HL-60/S4 treated with retinoic acid at 250 ng/mL for 4 days and 3 days (cell line): ENCODE measurements around the gene COLGALT1.
"Not testable (repeated sequence)": the region's sequence is repeated elsewhere in the genome, so short reads cannot be mapped to it uniquely, and the experiment has no call there.

ENCODE experiments used
- in situ Hi-C: fragments of 300-500 bp; cut with MboI; formaldehyde crosslinking; loops from 2 replicates; pipeline ENCODE4 v1.7.0; 2022; ENCODE audit warnings: low sequenced_read_pairs

The COLGALT1 gene

DNA sequence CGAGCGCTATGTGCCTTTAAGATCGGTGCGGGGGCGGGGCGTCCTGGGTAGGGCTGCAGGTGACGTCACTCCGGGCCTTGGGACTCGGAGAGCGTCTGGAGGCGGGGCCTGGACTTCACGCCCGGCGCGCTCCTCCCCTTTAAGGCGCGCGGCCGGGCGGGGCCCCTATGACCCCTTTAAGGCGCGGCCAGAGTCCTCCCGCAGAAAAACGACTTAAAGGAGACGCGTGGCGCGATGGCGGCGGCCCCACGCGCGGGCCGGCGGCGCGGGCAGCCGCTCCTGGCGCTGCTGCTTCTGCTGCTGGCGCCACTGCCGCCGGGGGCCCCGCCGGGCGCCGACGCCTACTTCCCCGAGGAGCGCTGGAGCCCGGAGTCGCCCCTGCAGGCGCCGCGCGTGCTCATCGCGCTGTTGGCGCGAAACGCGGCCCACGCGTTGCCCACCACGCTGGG lies at the start of gene COLGALT1:
COLGALT1 (plus strand) TSS at position 170 of the 449 bp plus-strand sequence; CDS start at position 235, 65 bp downstream.
- in situ Hi-C loops: no loop called here

DNA sequence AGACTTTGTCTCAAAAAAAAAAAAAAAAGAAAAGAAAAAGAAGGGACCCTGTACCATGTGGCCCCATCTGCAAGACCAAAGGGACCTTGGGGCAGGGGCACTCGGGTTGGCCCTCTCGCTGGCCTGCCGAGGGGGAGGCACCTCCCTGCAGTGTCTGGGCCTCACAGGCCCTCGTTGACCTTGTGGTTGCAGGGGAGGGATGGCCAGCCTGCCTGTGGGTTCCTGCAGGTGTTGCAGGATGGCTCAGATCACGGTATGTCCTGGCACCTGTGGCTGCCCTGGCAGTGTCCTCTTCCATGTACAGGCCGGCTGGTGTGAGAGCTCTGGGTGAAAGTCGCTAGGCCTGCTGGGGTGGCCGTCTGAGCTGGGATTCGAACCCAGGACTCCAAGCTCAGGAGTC lies 48.7 kb upstream of the COLGALT1 start:
- in situ Hi-C loops: no loop called here

DNA sequence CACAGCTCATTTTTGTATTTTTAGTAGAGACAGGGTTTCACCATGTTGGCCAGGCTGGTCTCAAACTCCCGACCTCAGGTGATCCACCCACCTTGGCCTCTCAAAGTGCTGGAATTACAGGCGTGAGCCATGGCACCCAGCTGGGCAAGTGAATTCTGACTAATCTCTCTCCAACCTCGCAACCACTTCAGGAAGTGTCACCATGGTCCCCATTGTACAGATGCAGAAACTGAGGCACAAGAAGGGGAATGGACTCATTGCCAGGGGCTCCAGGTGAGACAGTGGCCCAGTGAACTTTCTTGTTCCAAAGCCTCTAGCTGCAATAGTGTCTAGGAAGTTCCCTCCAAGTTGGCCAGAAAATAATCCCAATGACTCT lies 46.9 kb upstream of the COLGALT1 start:
- in situ Hi-C loops: not testable (repeated sequence)

DNA sequence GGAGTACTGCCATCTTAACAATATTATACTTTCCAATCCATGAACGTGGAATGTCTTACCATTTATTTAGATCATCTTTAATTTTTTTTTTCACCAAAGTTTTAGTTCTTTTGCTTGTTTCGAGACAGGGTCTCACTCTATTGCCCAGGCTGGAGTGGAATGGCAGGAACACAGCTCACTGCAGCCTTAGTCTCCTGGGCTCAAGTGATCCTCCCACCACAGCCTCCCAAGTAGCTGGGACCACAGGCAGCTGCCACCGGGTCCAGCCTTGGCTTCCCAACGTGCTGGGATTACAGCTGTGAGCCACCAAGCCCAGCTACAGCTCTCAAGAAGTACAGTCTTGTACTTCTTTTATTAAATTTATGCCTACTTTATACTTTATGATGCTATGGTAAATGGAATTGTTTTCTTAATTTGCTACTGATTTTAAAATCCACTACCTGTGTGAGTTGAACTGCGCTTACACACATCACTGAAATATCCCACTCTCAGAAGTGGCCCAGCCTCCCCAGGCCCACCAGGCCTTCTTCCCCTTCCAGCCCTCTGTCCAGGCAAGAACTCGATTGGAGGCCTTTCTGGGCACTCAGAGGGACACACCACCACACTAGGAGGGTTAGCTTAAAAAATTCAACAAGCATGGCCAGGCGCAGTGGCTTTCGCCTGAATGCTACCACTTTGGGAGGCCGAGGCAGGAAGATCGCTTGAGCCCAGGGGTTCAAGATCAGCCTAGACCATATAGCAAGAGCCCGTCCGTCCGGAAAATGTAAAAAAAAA lies 45.0 kb upstream of the COLGALT1 start:
- in situ Hi-C loops: no loop called here

DNA sequence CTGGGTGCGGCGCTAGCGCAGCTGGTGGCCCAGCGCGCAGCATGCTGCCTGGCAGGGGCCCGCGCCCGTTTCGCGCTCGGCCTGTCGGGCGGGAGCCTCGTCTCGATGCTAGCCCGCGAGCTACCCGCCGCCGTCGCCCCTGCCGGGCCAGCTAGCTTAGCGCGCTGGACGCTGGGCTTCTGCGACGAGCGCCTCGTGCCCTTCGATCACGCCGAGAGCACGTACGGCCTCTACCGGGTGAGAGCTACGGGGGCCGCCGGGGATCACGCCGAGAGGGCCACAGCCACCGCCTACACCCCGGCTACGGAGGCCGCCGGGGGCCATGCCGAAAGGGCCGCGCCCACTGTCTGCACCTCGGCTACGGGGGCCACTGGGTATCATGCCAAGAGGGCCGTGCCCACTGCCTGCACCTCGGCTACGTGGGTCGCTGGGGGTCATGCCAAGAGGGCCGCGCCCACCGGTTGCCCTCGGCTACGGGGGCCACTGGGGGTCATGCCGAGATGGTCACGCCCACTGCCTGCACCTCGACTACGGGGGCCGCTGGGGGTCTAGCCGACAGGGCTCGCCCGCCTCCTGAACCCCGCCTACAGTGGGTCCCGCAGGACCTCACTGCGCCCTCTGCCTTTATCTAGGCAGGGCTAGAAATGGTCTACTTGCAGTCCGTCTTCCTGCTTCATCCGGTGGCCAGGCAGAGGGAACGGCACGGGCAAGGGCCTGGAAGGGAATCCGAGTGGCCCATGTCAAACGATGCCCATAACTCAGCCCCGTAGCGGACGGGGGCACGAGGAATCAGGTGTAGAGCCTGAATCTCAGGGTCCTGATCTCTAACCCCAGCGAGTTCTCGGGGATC lies 43.5 kb upstream of the COLGALT1 start:
- in situ Hi-C loops: no loop called here

DNA sequence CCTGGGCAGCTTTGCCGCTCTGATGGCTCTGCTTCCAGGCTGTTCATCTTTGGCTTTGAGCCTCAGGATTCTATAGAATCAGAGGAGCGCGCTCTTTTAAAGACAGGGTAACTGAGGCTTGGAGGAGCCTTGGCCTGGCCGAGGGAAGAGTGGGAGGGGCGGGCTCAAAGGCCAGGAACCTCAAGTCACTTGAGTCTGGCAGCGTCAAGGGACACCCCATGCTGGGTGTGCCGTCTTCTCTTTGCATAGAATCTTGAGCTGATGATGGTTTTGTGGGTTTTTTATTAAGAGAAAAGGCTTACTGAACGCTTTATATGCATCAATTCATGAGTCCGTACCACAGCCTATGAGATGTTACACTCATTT lies 42.9 kb upstream of the COLGALT1 start:
- in situ Hi-C loops: no loop called here

DNA sequence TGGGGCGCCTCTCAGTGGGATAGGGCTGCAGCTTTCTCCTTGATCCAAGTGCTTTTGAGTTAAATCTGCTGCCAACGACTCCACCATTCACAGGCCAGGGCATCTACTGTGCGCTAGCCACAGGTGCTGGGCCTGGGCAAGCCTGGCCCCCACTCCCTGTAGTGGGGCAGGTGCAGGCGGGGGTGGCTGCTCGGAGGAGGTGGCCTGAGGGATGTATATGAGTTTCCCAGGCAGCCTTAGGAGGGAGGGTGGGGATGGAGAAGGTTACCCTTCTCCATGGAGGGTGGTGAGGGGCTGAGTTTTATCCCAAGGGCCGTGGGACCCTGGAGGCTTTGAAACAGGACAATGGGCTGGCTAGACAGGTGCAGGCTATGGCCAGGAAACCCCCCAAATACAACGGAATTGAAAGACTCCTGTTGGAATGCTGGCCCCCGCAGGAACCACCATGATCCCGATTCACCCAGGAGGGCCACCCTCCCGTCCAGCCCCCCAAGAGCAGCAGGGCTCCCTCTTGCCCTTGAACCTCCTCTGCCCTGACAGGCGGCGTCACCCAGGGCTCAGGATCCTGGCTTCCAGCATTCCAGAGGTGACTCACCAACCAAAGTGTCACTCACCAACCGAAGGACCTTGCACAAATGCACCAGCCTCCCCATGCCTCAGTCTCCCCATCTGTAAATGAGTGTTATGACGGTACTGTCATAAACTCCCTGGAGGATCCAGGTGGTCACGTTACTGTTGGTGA lies 39.9 kb upstream of the COLGALT1 start:
- in situ Hi-C loops: no loop called here

DNA sequence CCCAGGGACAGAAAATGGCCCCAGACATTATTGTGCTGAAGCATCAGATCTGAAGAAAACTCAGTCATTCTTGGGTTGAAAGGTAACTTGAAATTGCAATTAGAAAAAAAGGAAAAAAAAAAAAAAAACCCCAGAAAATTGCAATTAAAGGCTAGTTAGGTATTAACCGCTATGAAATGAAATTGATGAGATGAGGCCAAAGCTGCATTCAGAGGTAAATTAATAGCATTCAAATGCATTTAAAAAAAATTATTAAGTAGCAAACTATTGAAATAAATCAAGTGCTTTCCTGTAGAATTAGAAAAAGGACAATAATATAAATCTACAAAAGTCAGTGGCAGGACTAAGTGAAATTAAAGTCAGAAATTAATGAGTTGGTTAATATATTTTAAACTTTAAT lies 37.6 kb upstream of the COLGALT1 start:
- in situ Hi-C loops: no loop called here

DNA sequence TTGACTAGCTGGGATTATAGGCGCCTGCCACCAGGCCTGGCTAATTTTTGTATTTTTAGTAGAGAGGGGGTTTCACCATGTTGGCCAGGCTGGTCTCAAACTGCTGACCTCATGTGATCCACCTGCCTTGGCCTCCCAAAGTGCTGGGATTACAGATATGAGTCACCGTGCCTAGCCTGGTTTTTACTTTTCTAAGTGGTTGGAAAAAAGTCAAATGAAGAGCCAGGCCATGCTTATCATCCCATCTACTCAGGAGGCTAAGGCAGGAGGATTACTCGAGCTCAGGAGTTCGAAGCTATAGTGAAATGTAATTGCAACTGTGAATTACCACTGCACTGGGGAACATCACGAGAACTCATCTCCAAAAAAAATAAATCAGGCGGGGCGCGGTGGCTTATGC lies 36.8 kb upstream of the COLGALT1 start:
- in situ Hi-C loops: not testable (repeated sequence)

DNA sequence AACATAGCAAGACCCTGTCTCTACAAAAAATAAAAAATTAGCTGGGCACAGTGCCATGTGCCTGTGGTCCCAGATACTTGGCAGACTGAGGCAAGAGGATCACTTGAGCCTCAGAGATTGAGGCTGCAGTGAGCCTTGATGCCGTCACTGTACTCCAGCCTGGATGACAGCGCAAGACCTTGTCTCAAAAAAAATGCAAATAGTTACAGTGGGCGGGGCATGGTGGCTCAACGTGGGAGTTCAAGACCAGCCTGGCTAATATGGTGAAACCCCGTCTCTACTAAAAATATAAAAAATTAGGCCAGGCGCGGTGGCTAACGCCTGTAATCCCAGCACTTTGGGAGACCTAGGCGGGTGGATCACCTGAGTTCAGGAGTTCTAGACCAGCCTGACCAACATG lies 35.5 kb upstream of the COLGALT1 start:
- in situ Hi-C loops: no loop called here

DNA sequence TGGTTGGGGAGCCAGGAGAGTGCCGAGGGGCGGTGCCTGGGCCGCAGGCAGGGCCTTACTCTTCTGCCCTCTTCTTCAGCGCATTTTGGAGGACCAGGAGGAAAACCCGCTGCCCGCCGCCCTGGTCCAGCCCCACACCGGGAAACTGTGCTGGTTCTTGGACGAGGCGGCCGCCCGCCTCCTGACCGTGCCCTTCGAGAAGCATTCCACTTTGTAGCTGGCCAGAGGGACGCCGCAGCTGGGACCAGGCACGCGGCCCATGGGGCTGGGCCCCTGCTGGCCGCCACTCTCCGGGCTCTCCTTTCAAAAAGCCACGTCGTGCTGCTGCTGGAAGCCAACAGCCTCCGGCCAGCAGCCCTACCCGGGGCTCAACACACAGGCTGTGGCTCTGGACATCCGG lies 34.6 kb upstream of the COLGALT1 start:
- in situ Hi-C loops: no loop called here

DNA sequence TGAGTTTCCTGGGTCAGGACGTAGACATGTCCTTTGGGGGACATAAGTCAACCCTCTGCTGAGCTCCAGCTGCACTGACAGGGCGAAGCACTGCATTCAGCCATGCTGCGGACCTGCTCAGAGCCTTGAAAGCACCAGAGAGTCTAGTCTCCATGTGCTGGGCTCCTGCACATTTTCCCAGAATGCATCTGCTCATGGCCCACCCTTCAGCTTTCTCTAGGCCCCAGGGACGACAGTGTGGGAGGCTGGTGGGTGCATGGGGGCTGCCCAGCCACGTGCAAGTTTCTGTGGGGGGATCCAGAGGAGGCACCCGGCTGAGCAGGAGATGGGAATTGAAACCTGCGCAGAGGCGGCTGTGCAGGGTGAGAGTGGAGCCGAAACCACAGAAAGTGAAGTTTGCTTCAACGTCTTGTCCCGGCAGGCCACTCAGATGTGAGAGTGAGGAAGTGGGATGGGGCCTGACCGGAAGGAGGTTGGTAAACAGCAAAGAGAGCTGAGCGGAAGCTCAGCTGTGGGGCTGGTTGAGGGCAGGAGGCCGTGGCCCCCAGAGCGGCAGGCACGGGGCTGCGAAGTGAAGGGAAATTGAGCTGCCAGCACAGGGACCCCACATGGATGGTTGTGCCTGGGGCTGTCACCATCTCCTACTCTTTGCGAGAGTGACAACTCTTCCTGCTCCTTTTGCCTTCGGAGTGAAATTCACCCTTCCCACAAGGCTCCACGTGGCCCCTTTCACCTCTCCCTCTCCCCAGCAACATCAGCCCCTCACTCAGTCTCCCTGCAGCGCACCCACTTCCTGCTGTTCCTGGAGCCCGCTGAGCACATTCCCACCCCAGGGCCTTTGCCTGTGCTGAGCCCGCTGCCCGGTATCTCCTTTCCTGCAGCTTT lies 32.2 kb upstream of the COLGALT1 start:
- in situ Hi-C loops: no loop called here

DNA sequence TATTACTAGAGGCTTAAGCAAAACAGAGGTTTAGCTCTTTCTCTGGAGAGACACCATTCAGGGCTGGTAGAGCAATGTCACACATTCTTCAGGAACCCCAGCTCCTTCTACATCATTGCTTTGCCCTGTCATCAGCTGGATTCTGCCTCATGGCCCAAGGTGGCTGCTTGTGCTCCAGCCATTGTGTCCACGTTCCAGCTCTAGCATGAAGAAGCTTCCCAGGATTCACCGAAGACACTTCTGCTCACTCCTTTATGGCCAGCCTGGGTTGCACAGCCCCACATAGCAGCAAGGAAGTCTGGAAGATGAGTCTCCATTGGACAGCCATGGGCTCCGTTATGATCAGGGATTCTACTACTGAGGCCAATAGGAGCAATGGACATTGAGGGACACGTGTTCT lies 30.8 kb upstream of the COLGALT1 start:
- in situ Hi-C loops: no loop called here

DNA sequence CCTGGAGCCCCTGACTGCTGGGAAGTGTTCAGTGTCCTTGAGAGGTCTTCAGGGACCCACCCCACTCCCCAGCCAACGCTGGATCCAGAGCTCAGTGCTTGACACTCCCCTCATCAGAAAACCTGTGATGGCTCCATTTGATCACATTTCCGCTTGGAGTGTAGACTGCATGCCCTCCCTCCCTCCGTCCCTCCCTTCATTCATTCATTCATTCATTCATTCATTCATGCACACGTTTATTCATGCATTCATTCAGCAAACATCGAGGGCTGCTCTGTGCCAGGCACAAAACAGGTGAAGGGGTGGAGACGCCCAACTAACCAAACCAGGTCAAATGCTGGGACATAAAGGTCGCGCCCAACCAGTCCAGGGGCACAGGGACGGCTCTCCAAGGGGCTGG lies 30.3 kb upstream of the COLGALT1 start:
- in situ Hi-C loops: no loop called here

DNA sequence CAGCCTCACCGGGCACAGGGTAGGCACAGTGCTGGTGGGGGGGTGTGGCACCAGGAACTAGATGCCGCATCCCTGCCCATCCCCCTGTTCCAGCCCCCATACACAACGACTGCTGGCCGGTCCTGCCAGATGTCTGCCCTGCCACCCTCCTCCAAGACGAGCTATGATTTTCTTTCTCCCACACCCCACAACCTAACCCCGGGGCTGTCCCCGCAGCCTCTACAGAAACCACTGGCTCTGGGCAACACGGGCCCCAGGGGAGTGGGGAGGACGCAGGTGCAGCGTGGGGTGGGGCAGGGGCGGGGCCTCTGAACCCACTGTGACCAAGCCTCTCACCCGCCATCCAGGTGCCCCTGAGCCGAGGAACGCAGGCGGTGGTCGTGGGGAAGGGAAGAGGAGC lies 28.5 kb upstream of the COLGALT1 start:
- in situ Hi-C loops: no loop called here

DNA sequence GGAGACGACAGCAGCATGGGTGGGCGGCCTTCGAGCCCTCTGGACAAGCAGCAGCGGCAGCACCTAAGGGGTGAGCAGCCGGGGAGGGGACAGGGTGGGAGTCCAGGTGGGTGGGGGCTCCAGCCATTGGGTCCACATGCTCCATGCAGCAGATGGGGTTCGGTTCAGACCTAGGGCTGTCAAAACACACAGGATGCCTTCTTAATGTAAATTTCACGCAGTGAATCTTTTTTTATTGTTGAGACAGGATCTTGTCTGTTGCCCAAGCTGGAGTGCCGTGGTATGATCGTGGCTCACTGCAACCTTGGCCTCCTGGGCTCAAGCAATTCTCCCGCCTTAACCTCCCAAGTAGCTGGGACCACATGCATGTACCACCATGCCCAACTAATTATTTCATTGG lies 28.1 kb upstream of the COLGALT1 start:
- in situ Hi-C loops: no loop called here

DNA sequence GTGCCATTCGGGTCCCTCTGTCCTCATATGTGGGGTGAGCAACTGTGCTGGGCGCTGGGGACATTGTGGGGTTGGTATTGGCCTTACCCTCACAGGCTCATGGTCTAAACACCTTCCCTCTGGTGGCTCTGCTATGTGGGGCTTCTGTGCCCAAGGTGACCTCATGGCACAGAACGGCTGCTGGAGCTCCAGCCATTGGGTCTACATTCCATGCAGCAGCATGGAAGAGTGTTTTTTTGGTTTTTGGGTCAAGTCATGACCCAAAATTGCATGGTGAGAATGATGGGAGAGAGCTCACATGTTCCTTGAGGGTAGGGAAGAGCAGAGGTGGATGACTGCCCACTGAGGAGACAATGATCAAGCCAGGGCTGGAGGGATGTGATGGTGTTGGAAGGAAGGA lies 26.8 kb upstream of the COLGALT1 start:
- in situ Hi-C loops: no loop called here

DNA sequence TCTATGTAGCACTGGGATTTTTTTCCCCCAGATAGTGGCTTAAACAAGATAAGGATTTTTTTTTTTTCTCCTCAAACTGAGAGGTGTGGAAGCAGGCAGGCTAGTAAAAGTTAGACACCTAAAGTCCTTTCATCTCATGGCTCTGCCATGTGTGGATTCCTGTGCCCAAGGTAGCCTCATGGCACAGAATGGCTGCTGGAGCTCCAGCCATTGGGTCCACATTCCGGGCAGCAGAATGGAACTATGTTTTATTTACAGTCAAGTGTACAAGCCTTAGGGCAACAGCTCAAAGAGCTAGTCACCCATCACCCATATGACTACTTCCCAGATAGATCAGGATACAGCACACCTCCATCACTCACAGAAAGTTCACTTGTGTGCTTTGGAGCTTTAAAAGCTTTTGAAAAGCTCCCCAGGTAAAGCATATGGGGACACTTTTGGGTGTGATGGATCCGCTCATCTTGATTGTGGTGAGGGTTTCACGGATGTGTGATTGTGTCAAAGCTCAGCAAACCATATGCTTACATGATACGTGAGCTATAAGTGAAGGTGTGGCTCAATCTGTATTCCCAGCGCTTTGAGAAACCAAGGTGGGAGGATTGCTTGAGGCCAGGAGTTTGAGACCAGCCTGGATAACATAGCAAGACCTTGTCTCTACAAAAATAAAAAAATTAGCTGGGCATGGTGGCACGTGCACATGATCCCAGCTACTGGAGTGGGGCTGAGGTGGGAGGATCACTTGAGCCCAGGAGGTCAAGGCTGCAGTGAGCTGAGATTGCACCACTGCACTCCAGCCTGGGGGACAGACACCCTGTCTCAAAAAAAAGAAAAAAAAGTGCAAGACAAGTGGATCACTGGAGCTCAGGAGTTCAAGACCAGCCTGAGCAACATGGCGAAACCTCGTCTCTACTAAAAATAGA lies 25.9 kb upstream of the COLGALT1 start:
- in situ Hi-C loops: no loop called here

DNA sequence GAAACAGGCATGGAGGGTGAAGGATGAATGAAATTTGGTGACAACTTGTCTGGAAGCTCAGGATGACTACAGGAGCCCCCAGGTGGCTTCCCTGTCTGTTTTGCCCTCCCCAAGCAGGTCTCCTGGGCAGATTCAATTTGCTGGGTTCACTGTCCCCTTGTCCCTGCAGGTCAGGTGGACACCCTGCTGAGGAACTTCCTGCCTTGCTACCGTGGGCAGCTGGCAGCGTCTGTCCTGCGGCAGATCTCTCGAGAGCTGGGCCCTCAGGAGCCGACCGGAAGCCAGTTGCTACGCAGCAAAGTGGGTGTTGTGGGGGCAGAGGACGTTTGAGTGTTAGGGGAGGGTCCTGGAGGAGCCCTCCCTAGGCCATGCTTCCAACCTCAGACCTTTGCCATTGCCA lies 24.9 kb upstream of the COLGALT1 start:
- in situ Hi-C loops: no loop called here

DNA sequence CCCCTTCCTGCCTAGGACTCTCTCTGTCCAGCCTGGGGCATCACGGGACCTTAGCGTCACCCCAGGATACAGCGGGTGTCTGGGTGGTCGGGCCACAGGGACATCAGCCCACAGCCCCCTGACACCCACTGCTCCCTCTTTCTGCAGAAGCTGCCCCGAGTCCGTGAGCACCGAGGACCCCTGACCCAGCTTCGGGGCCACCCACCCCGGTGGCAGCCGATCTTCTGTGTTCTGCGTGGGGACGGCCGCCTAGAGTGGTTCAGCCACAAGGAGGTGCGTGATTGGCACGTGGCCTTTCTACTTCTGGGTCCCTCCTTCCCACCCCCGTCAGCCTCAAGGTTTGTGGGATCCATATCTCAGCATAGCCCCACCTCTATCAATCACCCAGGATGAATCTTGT lies 23.3 kb upstream of the COLGALT1 start:
- in situ Hi-C loops: no loop called here
